HUES6 (cell line): ENCODE measurements around the gene MAST2.
A peak's percentile ranks its signal among the peaks of the same experiment; 100 is the strongest.
"Not testable (repeated sequence)": the region's sequence is repeated elsewhere in the genome, so short reads cannot be mapped to it uniquely, and the experiment has no call there.

Experiments
- H3K27ac ChIP-seq: 2 replicates; pipeline ENCODE4 v1.7.0; 2013; ENCODE audit warnings: low read depth, mild to moderate bottlenecking, low read length, inconsistent platforms
- H3K27me3 ChIP-seq: 2 replicates; pipeline ENCODE4 v1.6.1; 2013; ENCODE audit warnings: low read length; ENCODE audit not compliant: control insufficient read depth, insufficient read depth
- H3K36me3 ChIP-seq: 2 replicates; pipeline ENCODE4 v1.6.1; 2013; ENCODE audit warnings: low read length; ENCODE audit not compliant: control insufficient read depth, insufficient read depth
- H3K4me1 ChIP-seq: 2 replicates; pipeline ENCODE4 v1.6.1; 2013; ENCODE audit warnings: low read length; ENCODE audit not compliant: control insufficient read depth, insufficient read depth
- H3K4me3 ChIP-seq: 2 replicates; pipeline ENCODE4 v1.5.1; 2013; ENCODE audit warnings: low read depth, low read length
- H3K9ac ChIP-seq: one replicate; pipeline ENCODE4 v1.6.1; 2013; ENCODE audit warnings: mild to moderate bottlenecking, low read length
- H3K9me3 ChIP-seq: 2 replicates; pipeline ENCODE4 v1.6.1; 2013; ENCODE audit warnings: low read depth, low read length; ENCODE audit not compliant: control insufficient read depth, insufficient read depth

MAST2 gene

GRCh38 chr1:46043458-46044017 is 240.1 kb downstream of the MAST2 start:
- peak overlapping the region; percentile 42; the same call in 1 of the 2 replicates for H3K27ac ChIP-seq
- peak overlapping the region; percentile 10; the same call in 1 of the 2 replicates for H3K4me3 ChIP-seq
- H3K27me3 ChIP-seq: no peaks in the 10 kb centered on the region
- no peaks in the 10 kb centered on the region; the same call in 1 of the 2 replicates for H3K36me3 ChIP-seq
- no peaks in the 10 kb centered on the region for H3K9me3 ChIP-seq
- peaks cover 33% of the 10 kb centered on the region for H3K4me1 ChIP-seq
- H3K9ac ChIP-seq: peak overlapping the region; percentile 18

DNA sequence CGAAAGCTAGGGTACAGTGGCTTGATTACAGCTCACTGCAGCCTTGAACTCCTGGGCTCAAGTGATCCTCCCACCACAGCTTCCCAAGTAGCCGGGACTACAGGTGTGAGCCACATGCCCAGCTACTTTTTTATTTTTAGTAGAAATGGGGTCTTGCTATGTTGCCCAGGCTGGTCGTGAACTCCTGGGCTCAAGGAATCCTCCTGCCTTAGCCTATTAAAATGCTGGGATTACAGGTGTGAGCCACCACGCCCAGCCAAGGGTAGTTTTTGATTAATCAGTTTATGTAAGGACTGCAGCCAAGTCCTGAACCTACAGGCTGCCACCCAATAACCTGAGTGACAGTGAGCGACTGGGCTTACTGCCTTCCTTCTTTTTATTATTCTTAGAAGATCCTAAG is 240.7 kb downstream of the MAST2 start:
- Histone ChIP-seq H3K27ac (peak overlapping the region; percentile 42; the same call in 1 of the 2 replicates), H3K36me3 (no peaks in the 10 kb centered on the region; the same call in 1 of the 2 replicates), H3K27me3 (no peaks in the 10 kb centered on the region), H3K9me3 (no peaks in the 10 kb centered on the region), H3K4me3 (no peak overlapping the region), H3K4me1 (peaks cover 33% of the 10 kb centered on the region), H3K9ac (peak overlapping the region; percentile 16)

DNA sequence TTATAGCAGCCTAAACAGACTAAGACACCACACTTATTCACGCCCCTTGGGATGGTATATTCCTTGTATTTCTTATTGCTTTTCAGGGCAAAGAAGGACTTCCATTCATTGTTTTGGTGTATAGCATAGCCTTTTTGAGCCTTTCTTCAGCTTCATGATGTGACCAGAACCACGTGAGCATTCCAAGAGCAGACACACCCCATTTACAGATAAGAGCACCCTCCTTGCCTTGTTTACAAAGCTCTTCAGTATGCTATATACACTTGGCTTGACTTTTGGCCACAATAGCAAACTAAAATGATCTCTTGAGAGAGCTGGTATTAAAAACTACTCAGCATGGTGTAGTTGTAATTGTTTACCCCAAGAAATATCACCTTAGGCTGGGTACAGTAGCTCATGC is 250.3 kb downstream of the MAST2 start:
- no peaks in the 10 kb centered on the region for H3K27me3 ChIP-seq
- H3K4me3 ChIP-seq: no peak overlapping the region
- H3K9ac ChIP-seq: no peak overlapping the region
- no peaks in the 10 kb centered on the region for H3K4me1 ChIP-seq
- peaks cover 5% of the 10 kb centered on the region for H3K36me3 ChIP-seq
- peaks cover 6% of the 10 kb centered on the region; the same call in 1 of the 2 replicates for H3K9me3 ChIP-seq
- H3K27ac ChIP-seq: no peak overlapping the region

GRCh38 chr1:46056325-46056724 is 252.9 kb downstream of the MAST2 start:
- H3K27me3 ChIP-seq: no peaks in the 10 kb centered on the region
- H3K4me1 ChIP-seq: no peaks in the 10 kb centered on the region
- H3K36me3 ChIP-seq: peaks cover 21% of the 10 kb centered on the region
- H3K4me3 ChIP-seq: no peak overlapping the region
- no peak overlapping the region for H3K27ac ChIP-seq
- H3K9me3 ChIP-seq: peaks cover 12% of the 10 kb centered on the region
- no peak overlapping the region for H3K9ac ChIP-seq

DNA sequence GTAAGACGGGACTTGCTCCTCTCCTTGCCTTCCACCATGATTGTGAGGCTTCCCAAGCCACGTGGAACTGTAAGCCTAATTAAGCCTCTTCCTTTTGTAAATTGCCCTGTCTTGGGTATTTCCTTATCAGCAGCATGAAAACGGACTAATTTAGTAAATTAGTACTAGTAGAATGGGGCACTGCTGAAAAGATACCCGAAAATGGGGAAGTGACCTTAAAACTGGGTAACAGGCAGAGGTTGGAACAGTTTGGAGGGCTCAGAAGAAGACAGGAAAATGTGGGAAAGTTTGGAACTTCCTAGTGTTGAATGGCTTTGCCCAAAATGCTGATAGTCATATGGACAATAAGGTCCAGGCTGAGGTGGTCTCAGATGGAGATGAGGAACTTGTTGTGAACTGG is 253.8 kb downstream of the MAST2 start:
- not testable (repeated sequence) for H3K4me1 ChIP-seq, H3K4me3 ChIP-seq, H3K9ac ChIP-seq, H3K27ac ChIP-seq, H3K27me3 ChIP-seq
- peaks cover 12% of the 10 kb centered on the region for H3K9me3 ChIP-seq
- H3K36me3 ChIP-seq: peaks cover 29% of the 10 kb centered on the region

GRCh38 chr1:46057781-46058180 is 254.4 kb downstream of the MAST2 start:
- Histone ChIP-seq H3K9me3 (peaks cover 12% of the 10 kb centered on the region), H3K27me3 (no peaks in the 10 kb centered on the region), H3K4me3 (no peak overlapping the region), H3K27ac (no peak overlapping the region), H3K4me1 (no peaks in the 10 kb centered on the region), H3K9ac (no peak overlapping the region), H3K36me3 (peaks cover 29% of the 10 kb centered on the region)

DNA sequence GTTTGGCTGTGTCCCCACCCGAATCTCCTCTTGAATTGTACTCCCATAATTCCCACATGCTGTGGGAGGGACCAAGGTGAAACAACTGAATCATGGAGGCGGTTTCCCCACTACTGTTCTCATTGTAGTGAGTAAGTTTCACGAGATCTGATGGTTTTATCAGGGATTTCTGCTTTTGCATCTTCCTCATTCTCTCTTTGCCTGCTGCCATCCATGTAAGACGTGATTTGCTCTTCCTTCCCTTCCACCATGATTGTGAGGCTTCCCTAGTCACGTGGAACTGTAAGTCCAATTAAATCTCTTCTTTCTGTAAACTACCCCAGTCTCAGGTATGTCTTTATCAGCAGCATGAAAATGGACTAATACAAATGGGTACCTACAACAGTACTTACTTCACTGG is 255.5 kb downstream of the MAST2 start:
- Histone ChIP-seq H3K36me3 (peaks cover 29% of the 10 kb centered on the region), H3K9me3 (peaks cover 12% of the 10 kb centered on the region), H3K27me3 (no peaks in the 10 kb centered on the region), H3K4me1 (no peaks in the 10 kb centered on the region), H3K4me3 (no peak overlapping the region), H3K27ac (no peak overlapping the region), H3K9ac (no peak overlapping the region)

- Histone ChIP-seq H3K9me3 (peaks cover 12% of the 10 kb centered on the region), H3K4me1 (no peaks in the 10 kb centered on the region), H3K9ac (no peak overlapping the region), H3K4me3 (no peak overlapping the region), H3K27me3 (no peaks in the 10 kb centered on the region), H3K36me3 (peaks cover 38% of the 10 kb centered on the region), H3K27ac (no peak overlapping the region)
Measured at GRCh38 chr1:46061146-46061545, 257.7 kb downstream of the MAST2 start.

DNA sequence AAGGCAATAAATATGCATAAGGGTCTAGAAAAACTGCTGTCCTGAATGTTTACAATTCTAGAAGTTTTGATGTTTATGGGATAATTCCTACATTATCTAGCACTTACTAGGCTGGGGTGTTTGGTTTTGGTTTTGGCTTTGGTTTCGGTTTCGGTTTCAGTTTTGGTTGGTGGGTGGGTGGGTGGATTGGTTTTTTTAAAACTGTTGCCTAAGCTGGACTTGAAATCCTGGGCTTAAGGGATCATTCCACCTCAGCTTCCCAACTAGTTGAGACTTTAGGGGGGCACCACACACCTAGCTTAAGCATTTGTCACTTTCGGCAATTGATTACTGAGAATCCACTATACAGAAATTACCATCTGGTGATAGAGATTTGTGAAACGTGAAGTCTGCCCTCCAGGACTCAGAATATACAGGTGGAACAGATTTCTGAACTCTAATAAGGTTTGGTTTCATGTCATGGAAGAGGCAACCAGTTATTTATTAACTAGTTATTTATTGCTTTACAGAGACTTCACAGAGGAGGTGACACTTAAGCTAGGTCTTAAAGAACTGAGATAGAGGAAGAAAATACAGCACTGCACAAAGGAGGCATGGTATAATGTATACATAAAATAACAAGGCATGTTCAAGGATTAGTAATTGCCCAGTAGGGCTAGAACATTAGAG is 259.4 kb downstream of the MAST2 start:
- no peak overlapping the region for H3K27ac ChIP-seq
- H3K9ac ChIP-seq: no peak overlapping the region
- H3K27me3 ChIP-seq: no peaks in the 10 kb centered on the region
- H3K4me3 ChIP-seq: no peak overlapping the region
- no peaks in the 10 kb centered on the region for H3K4me1 ChIP-seq
- H3K36me3 ChIP-seq: peaks cover 38% of the 10 kb centered on the region
- peaks cover 11% of the 10 kb centered on the region for H3K9me3 ChIP-seq

DNA sequence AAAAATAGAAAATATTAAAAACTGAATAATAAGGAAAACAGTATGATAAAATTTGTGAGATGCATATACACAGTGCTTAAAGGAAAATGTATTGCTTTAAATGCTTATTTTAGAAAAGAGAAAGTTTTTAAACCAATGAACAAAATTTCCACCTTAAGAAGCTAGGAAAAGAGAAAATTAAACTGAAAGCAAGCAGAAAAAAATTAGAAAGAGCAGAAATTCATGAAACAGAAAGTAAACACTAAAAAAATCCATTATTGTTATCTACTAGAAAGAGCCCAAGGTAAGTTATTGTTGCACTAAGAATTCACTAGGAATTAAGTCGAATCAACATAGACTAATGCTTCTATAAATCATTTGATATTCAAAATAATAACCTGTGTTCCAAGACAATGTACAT is 261.3 kb downstream of the MAST2 start:
- Histone ChIP-seq H3K36me3 (peaks cover 33% of the 10 kb centered on the region), H3K27me3 (no peaks in the 10 kb centered on the region), H3K9ac (no peak overlapping the region), H3K9me3 (no peaks in the 10 kb centered on the region), H3K4me1 (no peaks in the 10 kb centered on the region), H3K4me3 (no peak overlapping the region), H3K27ac (no peak overlapping the region)

GRCh38 chr1:46065405-46065804 is 262.0 kb downstream of the MAST2 start:
- Histone ChIP-seq H3K4me3 (no peak overlapping the region), H3K27ac (no peak overlapping the region), H3K9me3 (no peaks in the 10 kb centered on the region), H3K9ac (no peak overlapping the region), H3K36me3 (peaks cover 35% of the 10 kb centered on the region), H3K4me1 (no peaks in the 10 kb centered on the region), H3K27me3 (no peaks in the 10 kb centered on the region)
